Upper lobe of left lung (tissue), 4 donors: ENCODE data around the gene CEP68.

Experiments used
- CTCF ChIP-seq, 6 experiments: fragments of 450-650 bp in 4 of 6; fragments of 200-600 bp in 2 of 6; sonication (generic) in 2 of 6; IDR thresholded peaks; one replicate each; pipeline ENCODE4 v1.5.1; 2016 to 2019; ENCODE audit warnings: antibody characterized with exemption in 6 of 6
- POLR2A ChIP-seq, 4 donors: fragments of 450-650 bp; IDR thresholded peaks; one replicate each; pipeline ENCODE4 v1.5.1; 2016 to 2017; ENCODE audit warnings: antibody characterized with exemption in 4 of 4, mild to moderate bottlenecking in 2 of 4

- TF ChIP-seq CTCF (IDR thresholded peaks at IDR 0.05) (no peak), POLR2A (IDR thresholded peaks at IDR 0.05) (no peak)
These were observed 52.6 kb downstream of the CEP68 start for GRCh38 chr2:65108780-65109179.
